GM06990 (cell line): ENCODE data around the gene SGIP1.

Experiments used
- DNase-seq: peaks from one replicate; pipeline ENCODE4 v3.0.0-alpha.2; 2011; ENCODE audit not compliant: insufficient read length; ENCODE audit errors: extremely low read depth
- H3K27me3 ChIP-seq: replicated peaks from 2 replicates; pipeline ENCODE4 v1.6.0; 2011; ENCODE audit warnings: low read length; ENCODE audit not compliant: control insufficient read depth, insufficient read depth
- H3K36me3 ChIP-seq: 2 replicates; pipeline ENCODE4 v1.5.1; 2011; ENCODE audit warnings: low read length; ENCODE audit not compliant: control insufficient read depth, insufficient read depth
- H3K4me3 ChIP-seq: replicated peaks from 2 replicates; pipeline ENCODE4 v1.5.1; 2011; ENCODE audit warnings: low read depth, mild to moderate bottlenecking, control low read depth, low read length
- TF ChIP-seq, protein P1 (sequence below): IDR thresholded peaks from 2 replicates; pipeline ENCODE4 v1.5.1; 2011; ENCODE audit warnings: low read length, control low read depth, mild to moderate bottlenecking, inconsistent platforms; ENCODE audit not compliant: insufficient read depth, poor library complexity, severe bottlenecking

The SGIP1 gene

DNA sequence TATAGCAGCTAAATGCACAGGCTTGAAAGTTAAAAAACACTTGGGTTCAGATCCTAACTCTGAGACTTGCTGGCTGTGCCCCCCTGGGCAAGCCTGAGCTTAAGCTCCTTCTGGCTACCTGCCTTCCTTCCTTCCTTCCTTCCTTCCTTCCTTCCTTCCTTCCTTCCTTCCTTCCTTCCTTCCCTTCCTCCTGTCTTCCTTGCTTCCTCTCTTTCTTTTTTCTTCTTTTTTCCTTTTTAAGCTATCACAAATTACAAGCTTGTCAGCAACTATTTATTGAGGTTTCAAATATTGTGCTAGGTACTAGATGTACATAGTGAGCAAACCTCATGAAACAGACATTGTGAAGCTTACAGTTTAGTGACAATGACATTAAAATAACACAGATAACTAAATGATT, 15.1 kb downstream of the SGIP1 start:
- Histone ChIP-seq H3K36me3 (no peaks in the 10 kb centered on the region), H3K4me3 (no peak overlapping the region), H3K27me3 (no peaks in the 10 kb centered on the region; the same call in 1 of the 2 replicates)
- no peak for DNase-seq
- TF ChIP-seq, protein P1, sequence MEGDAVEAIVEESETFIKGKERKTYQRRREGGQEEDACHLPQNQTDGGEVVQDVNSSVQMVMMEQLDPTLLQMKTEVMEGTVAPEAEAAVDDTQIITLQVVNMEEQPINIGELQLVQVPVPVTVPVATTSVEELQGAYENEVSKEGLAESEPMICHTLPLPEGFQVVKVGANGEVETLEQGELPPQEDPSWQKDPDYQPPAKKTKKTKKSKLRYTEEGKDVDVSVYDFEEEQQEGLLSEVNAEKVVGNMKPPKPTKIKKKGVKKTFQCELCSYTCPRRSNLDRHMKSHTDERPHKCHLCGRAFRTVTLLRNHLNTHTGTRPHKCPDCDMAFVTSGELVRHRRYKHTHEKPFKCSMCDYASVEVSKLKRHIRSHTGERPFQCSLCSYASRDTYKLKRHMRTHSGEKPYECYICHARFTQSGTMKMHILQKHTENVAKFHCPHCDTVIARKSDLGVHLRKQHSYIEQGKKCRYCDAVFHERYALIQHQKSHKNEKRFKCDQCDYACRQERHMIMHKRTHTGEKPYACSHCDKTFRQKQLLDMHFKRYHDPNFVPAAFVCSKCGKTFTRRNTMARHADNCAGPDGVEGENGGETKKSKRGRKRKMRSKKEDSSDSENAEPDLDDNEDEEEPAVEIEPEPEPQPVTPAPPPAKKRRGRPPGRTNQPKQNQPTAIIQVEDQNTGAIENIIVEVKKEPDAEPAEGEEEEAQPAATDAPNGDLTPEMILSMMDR, result no peak

DNA sequence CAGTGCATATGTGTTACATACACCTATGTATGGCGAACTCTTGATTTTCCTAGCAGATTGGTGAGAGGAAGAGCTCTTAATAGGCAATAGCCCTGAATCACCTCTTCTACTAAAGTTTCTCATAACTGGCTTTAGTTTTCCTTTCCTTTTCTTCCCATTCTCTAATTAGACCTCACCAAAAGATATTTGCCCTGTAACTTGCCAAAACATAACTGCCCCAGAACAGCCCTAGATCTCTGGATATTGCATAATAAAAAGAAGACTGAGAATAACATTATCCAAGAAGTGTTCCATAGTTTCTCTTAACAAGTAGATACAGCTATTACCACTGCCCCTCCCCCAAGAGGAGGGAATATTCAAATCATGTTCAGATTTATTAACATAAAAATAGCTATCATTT, 16.3 kb downstream of the SGIP1 start:
- Histone ChIP-seq H3K27me3 (no peaks in the 10 kb centered on the region; the same call in 1 of the 2 replicates), H3K4me3 (no peak overlapping the region), H3K36me3 (no peaks in the 10 kb centered on the region)
- no peak for DNase-seq
- TF ChIP-seq, protein P1, result no peak

DNA sequence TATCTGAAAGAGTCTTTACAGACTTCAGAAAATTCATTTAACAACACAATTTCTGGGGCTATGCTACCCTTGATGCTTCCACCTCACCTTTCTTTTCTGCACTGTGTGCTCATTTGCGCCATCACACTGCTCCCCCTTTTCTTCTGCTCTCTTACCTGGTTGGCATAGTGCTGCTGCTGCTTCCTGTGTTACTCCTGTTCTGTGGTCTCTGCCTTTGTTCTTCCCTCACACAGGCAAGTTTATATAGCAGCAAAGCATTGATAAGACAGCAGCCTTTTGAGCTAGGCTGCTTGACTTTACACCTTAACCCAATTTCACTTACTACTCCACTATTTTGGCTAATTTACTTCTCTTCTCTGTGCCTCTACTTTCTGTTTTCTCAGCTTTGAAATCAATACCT, 18.3 kb downstream of the SGIP1 start:
- TF ChIP-seq, protein P1, result no peak
- no peaks in the 10 kb centered on the region for H3K36me3 ChIP-seq
- no peak overlapping the region for H3K4me3 ChIP-seq
- H3K27me3 ChIP-seq, result no peaks in the 10 kb centered on the region; the same call in 1 of the 2 replicates
- DNase-seq, result no peak

GRCh38 chr1:66552829-66553228, 18.9 kb downstream of the SGIP1 start:
- Histone ChIP-seq H3K36me3 (no peaks in the 10 kb centered on the region), H3K27me3 (no peaks in the 10 kb centered on the region; the same call in 1 of the 2 replicates), H3K4me3 (no peak overlapping the region)
- TF ChIP-seq, protein P1, result no peak
- no peak for DNase-seq

DNA sequence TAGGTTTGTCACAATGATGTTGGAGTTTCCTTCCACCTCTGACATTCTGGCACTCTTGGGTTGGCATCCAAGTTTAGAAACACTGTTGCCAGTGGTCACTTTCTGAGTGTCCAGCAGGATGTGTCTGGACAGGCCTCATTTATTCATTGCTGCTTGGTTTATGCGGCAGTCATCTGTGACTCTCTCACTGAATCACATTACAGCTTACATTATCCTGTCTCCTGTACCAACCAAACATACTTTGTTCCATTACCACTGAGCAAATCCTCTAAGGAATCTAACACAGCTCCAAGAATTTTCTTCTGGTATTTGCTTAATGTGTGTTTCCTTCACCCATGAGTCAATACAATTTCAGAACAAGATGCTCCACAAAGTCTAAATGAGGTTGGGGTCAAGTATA, 19.9 kb downstream of the SGIP1 start:
- Histone ChIP-seq H3K27me3 (no peaks in the 10 kb centered on the region), H3K4me3 (no peak overlapping the region), H3K36me3 (no peaks in the 10 kb centered on the region)
- TF ChIP-seq, protein P1, result no peak
- DNase-seq, result no peak

DNA sequence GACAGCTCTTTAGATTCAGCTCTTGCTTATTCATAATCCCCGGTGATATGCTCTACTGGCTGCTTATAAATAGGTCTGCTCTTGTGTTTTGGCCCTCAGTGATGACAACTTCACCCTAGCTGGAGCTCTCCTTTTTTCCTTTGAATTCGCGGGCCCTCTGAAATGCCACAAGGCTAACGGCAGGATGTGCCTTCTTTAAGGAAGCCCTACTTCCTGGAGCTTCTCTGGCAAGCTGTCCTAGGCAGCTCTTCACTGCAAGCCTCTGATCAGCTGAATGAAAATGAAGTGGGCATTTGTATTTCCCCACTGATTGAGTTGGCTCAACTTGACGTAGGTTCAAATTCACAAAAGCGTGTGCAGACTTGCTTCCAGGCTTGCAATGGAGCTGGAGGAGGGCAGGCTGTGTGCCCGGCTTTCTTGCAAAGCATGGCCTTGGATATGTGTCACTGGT, 22.2 kb downstream of the SGIP1 start:
- no peak overlapping the region for H3K4me3 ChIP-seq
- no peaks in the 10 kb centered on the region for H3K27me3 ChIP-seq
- TF ChIP-seq, protein P1, result no peak
- H3K36me3 ChIP-seq, result no peaks in the 10 kb centered on the region
- DNase-seq, result no peak
